ENCODE results near the gene UNC50.

The UNC50 gene

GRCh38 chr2:98608116-98608961 is at the start of gene UNC50, which contains the start of gene COA5:
TSS of gene UNC50 (plus strand) at chr2:98608589. CDS start at chr2:98609760, 1,171 bp downstream.
TSS of gene COA5 (minus strand) at chr2:98608512. CDS start at chr2:98608405, 107 bp downstream.
- peak; percentile 85 for DNase-seq (ENCODE audit: low spot score)

- DNase-seq (ENCODE audit: low spot score), result no peak
Measured at GRCh38 chr2:98558852-98559530, 49.4 kb upstream of the UNC50 start.

- no peak for DNase-seq (ENCODE audit: low spot score)
Measured at GRCh38 chr2:98559581-98559980, 48.8 kb upstream of the UNC50 start.

- DNase-seq (ENCODE audit: low spot score), result peak; percentile 89
Measured at GRCh38 chr2:98560256-98560771, 48.1 kb upstream of the UNC50 start.

- DNase-seq (ENCODE audit: low spot score), result no peak
Measured at GRCh38 chr2:98561018-98561417, 47.4 kb upstream of the UNC50 start.

GRCh38 chr2:98561902-98562695 is 46.3 kb upstream of the UNC50 start:
- no peak for DNase-seq (ENCODE audit: low spot score)

- DNase-seq (ENCODE audit: low spot score), result no peak
Measured at GRCh38 chr2:98563394-98563793, 45.0 kb upstream of the UNC50 start.

GRCh38 chr2:98564541-98565132 is 43.8 kb upstream of the UNC50 start:
- no peak for DNase-seq (ENCODE audit: low spot score)

GRCh38 chr2:98565286-98565860 is 43.0 kb upstream of the UNC50 start:
- no peak for DNase-seq (ENCODE audit: low spot score)

GRCh38 chr2:98565941-98566340 is 42.4 kb upstream of the UNC50 start:
- DNase-seq (ENCODE audit: low spot score), result no peak

- DNase-seq (ENCODE audit: low spot score), result no peak
Measured at GRCh38 chr2:98568161-98568956, 40.0 kb upstream of the UNC50 start.

- peak; percentile 66 for DNase-seq (ENCODE audit: low spot score)
Measured at GRCh38 chr2:98569197-98569793, 39.1 kb upstream of the UNC50 start.

GRCh38 chr2:98569915-98570314 is 38.5 kb upstream of the UNC50 start:
- no peak for DNase-seq (ENCODE audit: low spot score)

- DNase-seq (ENCODE audit: low spot score), result no peak
Measured at GRCh38 chr2:98570356-98570755, 38.0 kb upstream of the UNC50 start.

GRCh38 chr2:98571121-98571701 is 37.2 kb upstream of the UNC50 start:
- no peak for DNase-seq (ENCODE audit: low spot score)

- no peak for DNase-seq (ENCODE audit: low spot score)
Measured at GRCh38 chr2:98571796-98572195, 36.6 kb upstream of the UNC50 start.

- DNase-seq (ENCODE audit: low spot score), result no peak
Measured at GRCh38 chr2:98572211-98572610, 36.2 kb upstream of the UNC50 start.

GRCh38 chr2:98572676-98573075 is 35.7 kb upstream of the UNC50 start:
- no peak for DNase-seq (ENCODE audit: low spot score)

- no peak for DNase-seq (ENCODE audit: low spot score)
Measured at GRCh38 chr2:98573426-98573825, 35.0 kb upstream of the UNC50 start.
